K562 (cell line): ENCODE results near the gene LMO7. TPM values are rescaled to one million over a fixed set of nuclear protein-coding genes. Genes with fewer than 3 reads are reported as not detected.

Source experiments
- CREM ChIP-seq: IDR thresholded peaks from 2 replicates; pipeline ENCODE4 v1.6.1; 2014; ENCODE audit warnings: antibody characterized with exemption, low read depth
- OTX1 ChIP-seq: fragments of 450-650 bp; formaldehyde crosslinking; IDR thresholded peaks from 2 replicates; pipeline ENCODE4 v1.4.0; 2022; ENCODE audit warnings: mild to moderate bottlenecking
- RBM39 ChIP-seq: fragments of 200-400 bp; formaldehyde crosslinking; optimal IDR thresholded peaks from 2 replicates; pipeline ENCODE3; 2018; ENCODE audit warnings: low read depth, low read length
- polyA plus RNA-seq, 8 experiments: library from polyadenylated mRNA; depleted of rRNA in 4 of 8; stranded (reverse) in 5 of 8; unstranded in 3 of 8; fragments of >200 nt; fragmentation: Nextera tagmentation in 2 of 8; fragmentation: Illumina TruSeq in 1 of 8; extraction: Ambion mirVana in 2 of 8; extraction: Trizol in 1 of 8; gene quantifications; 2 replicates each; pipeline versions ENCODE4 v1.2.1 to v1.2.3, GENCODE V29; 2011 to 2014; ENCODE audit warnings: inconsistent platforms in 1 of 8, missing spikeins in 1 of 8
- total RNA-seq, 7 experiments: library from RNA; depleted of rRNA in 6 of 7; stranded (reverse); fragments of >200 nt in 6 of 7; fragmentation: Illumina TruSeq in 2 of 7; extraction: Trizol in 2 of 7; gene quantifications; 2 replicates each; pipeline versions ENCODE4 v1.2.1 to v1.2.3, GENCODE V29; 2011 to 2021; ENCODE audit warnings: low replicate concordance in 1 of 7
- TF ChIP-seq, protein P1 (sequence below), 2 experiments: fragments of 450-650 bp in 1 of 2; sonication (generic) in 1 of 2; formaldehyde crosslinking in 1 of 2; IDR thresholded peaks; 2 replicates each; pipeline versions ENCODE4 v1.7.1 to v1.9.0; 2016 to 2022; ENCODE audit warnings: inconsistent platforms in 1 of 2, mild to moderate bottlenecking in 1 of 2, missing genetic modification reagents in 1 of 2
- TF ChIP-seq, protein P2 (sequence below): fragments of 250-450 bp; sonication (Bioruptor Pico); IDR thresholded peaks from 2 replicates; pipeline ENCODE4 v1.5.0; 2021; ENCODE audit warnings: mild to moderate bottlenecking, moderate library complexity

LMO7 gene
- total and polyA plus RNA-seq, 9 of the 15 experiments (the other 6 are each of a cell fraction or from before 2014, with no cell fraction given): 0.42 to 4.3 (median 1.7) TPM

DNA sequence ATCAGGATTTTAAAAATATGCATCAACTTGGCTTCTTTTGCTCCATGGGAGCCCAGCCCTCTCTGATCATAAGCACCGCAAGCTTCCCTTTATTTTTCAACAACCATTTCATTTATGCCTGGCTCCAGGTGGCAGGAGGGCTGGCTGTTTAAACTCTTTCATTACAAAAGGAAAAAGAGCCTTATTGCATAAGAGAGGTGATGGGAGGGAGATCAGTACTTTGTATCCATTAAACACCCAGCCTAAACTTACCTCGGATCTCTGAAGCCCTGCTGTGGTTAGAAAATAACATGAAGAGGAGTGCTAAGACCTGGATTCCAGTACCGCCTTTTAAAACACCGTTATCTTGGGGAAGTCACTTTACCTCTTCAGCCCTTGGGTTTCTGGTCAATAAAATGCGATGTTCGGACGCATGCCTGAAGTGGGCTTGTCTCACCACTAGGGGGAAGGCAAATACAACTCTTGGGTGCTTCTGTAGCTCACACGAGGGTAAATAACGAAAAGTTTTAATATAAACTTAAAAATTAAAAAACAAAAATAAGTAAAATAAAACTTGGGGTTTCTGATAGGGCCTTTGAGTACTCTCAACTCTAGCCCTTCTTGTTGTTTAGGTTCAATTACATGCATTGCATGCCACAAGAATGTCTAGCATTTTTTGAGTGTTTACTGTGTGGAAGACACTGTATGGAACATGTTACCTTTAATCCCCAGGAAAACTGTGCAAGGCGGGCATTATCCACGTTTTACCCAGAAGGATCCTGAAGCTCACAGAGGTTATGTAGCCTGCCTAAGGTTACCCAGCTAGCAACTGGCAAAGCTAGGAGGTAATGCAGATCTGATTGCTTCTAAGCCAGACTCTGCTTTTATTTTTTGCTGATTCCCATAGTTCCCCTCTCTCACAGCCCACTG, 240.3 kb downstream of the LMO7 start (continued):
- TF ChIP-seq, protein P1, sequence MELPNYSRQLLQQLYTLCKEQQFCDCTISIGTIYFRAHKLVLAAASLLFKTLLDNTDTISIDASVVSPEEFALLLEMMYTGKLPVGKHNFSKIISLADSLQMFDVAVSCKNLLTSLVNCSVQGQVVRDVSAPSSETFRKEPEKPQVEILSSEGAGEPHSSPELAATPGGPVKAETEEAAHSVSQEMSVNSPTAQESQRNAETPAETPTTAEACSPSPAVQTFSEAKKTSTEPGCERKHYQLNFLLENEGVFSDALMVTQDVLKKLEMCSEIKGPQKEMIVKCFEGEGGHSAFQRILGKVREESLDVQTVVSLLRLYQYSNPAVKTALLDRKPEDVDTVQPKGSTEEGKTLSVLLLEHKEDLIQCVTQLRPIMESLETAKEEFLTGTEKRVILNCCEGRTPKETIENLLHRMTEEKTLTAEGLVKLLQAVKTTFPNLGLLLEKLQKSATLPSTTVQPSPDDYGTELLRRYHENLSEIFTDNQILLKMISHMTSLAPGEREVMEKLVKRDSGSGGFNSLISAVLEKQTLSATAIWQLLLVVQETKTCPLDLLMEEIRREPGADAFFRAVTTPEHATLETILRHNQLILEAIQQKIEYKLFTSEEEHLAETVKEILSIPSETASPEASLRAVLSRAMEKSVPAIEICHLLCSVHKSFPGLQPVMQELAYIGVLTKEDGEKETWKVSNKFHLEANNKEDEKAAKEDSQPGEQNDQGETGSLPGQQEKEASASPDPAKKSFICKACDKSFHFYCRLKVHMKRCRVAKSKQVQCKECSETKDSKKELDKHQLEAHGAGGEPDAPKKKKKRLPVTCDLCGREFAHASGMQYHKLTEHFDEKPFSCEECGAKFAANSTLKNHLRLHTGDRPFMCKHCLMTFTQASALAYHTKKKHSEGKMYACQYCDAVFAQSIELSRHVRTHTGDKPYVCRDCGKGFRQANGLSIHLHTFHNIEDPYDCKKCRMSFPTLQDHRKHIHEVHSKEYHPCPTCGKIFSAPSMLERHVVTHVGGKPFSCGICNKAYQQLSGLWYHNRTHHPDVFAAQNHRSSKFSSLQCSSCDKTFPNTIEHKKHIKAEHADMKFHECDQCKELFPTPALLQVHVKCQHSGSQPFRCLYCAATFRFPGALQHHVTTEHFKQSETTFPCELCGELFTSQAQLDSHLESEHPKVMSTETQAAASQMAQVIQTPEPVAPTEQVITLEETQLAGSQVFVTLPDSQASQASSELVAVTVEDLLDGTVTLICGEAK (IDR thresholded peaks at IDR 0.05): no peak
- TF ChIP-seq, protein P1 (CRISPR knock-in tag; IDR thresholded peaks at IDR 0.05): no peak
- TF ChIP-seq RBM39 (no peak), CREM (no peak), OTX1 (CRISPR knock-in tag) (no peak)
- TF ChIP-seq, protein P2, sequence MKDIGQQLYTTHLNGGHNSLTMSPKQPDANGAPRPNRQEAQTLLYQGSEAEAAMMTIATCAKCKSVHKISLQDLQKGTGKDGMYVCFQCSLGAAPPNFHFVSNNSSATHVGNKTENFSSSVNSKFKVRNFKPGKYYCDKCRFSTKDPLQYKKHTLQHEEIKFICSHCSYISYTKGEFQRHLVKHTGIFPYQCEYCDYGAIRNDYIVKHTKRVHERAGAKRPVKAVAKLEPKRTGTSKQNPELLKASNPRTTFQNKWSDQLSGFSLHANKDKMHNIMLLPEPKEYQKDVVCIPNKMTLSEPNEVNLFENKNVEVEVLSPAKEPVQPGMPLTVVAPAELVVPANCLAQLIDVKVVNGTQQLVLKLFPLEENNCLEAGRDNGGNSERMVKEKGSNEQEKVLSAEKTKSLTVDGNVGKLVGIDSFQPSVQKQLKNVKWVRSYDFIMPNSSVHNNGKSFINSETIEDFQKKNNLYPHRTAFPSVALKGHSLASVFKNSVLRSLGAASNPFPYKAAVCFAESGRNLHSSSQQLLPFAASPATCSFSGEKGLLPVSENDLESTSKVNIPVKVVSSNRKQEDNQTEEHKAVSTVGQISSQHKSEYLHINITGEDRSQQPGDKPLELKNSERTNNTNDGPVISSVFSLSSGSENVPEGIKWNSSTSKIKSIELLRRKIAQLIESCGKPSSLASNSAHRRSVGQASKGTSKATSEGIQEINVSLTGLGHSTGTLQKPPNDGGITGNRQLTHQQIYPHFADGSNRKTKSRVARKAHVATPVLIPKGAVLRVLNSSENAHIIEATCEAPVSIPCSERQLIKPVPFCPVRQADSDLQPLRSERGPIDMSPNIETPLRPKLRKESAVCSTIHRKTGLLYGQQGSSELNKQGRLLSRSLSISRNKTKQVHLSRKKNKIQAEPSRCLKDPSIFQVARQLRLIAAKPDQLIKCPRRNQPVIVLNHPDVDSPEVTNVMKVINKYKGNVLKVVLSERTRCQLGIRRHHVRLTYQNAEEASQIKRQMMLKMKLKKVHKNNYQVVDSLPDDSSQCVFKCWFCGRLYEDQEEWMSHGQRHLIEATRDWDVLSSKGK (CRISPR knock-in tag): no peak
